KMS-11 (cell line): ENCODE data around the gene ATP13A4.

Experiments used
- H2AFZ ChIP-seq: fragments of 200-600 bp; sonication (generic); 2 replicates; pipeline ENCODE4 v1.6.1; 2016; ENCODE audit warnings: antibody characterized with exemption, mixed run types, low read depth
- H3K27ac ChIP-seq: fragments of 200-600 bp; sonication (generic); 2 replicates; pipeline ENCODE4 v1.6.1; 2016; ENCODE audit warnings: mild to moderate bottlenecking, mixed run types
- H3K27me3 ChIP-seq: fragments of 200-600 bp; sonication (generic); 2 replicates; pipeline ENCODE4 v1.6.1; 2017; ENCODE audit warnings: mild to moderate bottlenecking, low read depth, mixed run types, moderate library complexity; ENCODE audit not compliant: insufficient read depth
- H3K36me3 ChIP-seq: fragments of 200-600 bp; sonication (generic); 2 replicates; pipeline ENCODE4 v1.6.1; 2017; ENCODE audit warnings: mild to moderate bottlenecking, mixed run types; ENCODE audit not compliant: insufficient read depth
- H3K4me1 ChIP-seq: fragments of 200-600 bp; sonication (generic); 2 replicates; pipeline ENCODE4 v1.6.1; 2016; ENCODE audit warnings: mild to moderate bottlenecking, low read depth, mixed run types; ENCODE audit not compliant: poor library complexity, severe bottlenecking
- H3K4me2 ChIP-seq: fragments of 200-600 bp; sonication (generic); 2 replicates; pipeline ENCODE4 v1.7.0; 2016; ENCODE audit warnings: mild to moderate bottlenecking, mixed run types
- H3K4me3 ChIP-seq: fragments of 200-600 bp; sonication (generic); IDR thresholded peaks from 2 replicates; pipeline ENCODE4 v1.6.1; 2017; ENCODE audit warnings: low read depth, low read length, mixed read lengths; ENCODE audit not compliant: insufficient read depth
- H3K79me2 ChIP-seq: fragments of 200-600 bp; sonication (generic); 2 replicates; pipeline ENCODE4 v1.6.1; 2016; ENCODE audit warnings: low read depth, mixed run types; ENCODE audit not compliant: insufficient read depth
- H3K9ac ChIP-seq: fragments of 200-600 bp; sonication (generic); 2 replicates; pipeline ENCODE4 v1.6.1; 2016; ENCODE audit warnings: mild to moderate bottlenecking, mixed run types
- H4K20me1 ChIP-seq: fragments of 200-600 bp; sonication (generic); 2 replicates; pipeline ENCODE4 v1.6.1; 2016; ENCODE audit warnings: mild to moderate bottlenecking, mixed run types; ENCODE audit not compliant: insufficient read depth
- CTCF ChIP-seq: fragments of 200-600 bp; sonication (generic); conservative IDR thresholded peaks from 2 replicates; pipeline ENCODE4 v1.6.1; 2017; ENCODE audit warnings: low read depth, mild to moderate bottlenecking, antibody characterized with exemption, low read length, moderate library complexity, mixed read lengths

Gene ATP13A4

GRCh38 chr3:193474446-193474845 lies 80.2 kb downstream of the ATP13A4 start:
- Histone ChIP-seq H3K9ac (no peak overlapping the region), H3K4me3 (no peak overlapping the region), H3K4me1 (no peaks in the 10 kb centered on the region), H3K79me2 (no peaks in the 10 kb centered on the region), H3K27ac (no peak overlapping the region), H3K36me3 (no peaks in the 10 kb centered on the region), H2AFZ (no peak overlapping the region), H3K4me2 (no peak overlapping the region), H3K27me3 (no peaks in the 10 kb centered on the region), H4K20me1 (no peaks in the 10 kb centered on the region)
- TF ChIP-seq CTCF = no peak

GRCh38 chr3:193470710-193471109 lies 84.0 kb downstream of the ATP13A4 start:
- Histone ChIP-seq H3K4me2 (no peak overlapping the region), H3K9ac (no peak overlapping the region), H4K20me1 (no peaks in the 10 kb centered on the region), H3K79me2 (no peaks in the 10 kb centered on the region), H3K36me3 (no peaks in the 10 kb centered on the region), H2AFZ (no peak overlapping the region), H3K4me1 (no peaks in the 10 kb centered on the region), H3K4me3 (no peak overlapping the region), H3K27me3 (no peaks in the 10 kb centered on the region), H3K27ac (no peak overlapping the region)
- no peak for TF ChIP-seq CTCF

- H4K20me1 ChIP-seq = no peaks in the 10 kb centered on the region
- no peaks in the 10 kb centered on the region for H3K79me2 ChIP-seq
- no peaks in the 10 kb centered on the region for H3K4me1 ChIP-seq
- no peaks in the 10 kb centered on the region for H3K36me3 ChIP-seq
- TF ChIP-seq CTCF = no peak
- no peak overlapping the region for H2AFZ ChIP-seq
- H3K4me3 ChIP-seq = no peak overlapping the region
- no peak overlapping the region for H3K27ac ChIP-seq
- no peak overlapping the region for H3K9ac ChIP-seq
- H3K27me3 ChIP-seq = no peaks in the 10 kb centered on the region
- no peak overlapping the region for H3K4me2 ChIP-seq
Observed at GRCh38 chr3:193465992-193466608, 88.6 kb downstream of the ATP13A4 start.

- Histone ChIP-seq H3K4me2 (no peak overlapping the region), H3K4me1 (no peaks in the 10 kb centered on the region), H3K27ac (no peak overlapping the region), H4K20me1 (no peaks in the 10 kb centered on the region), H3K27me3 (no peaks in the 10 kb centered on the region), H2AFZ (no peak overlapping the region), H3K79me2 (no peaks in the 10 kb centered on the region), H3K9ac (no peak overlapping the region), H3K4me3 (no peak overlapping the region), H3K36me3 (no peaks in the 10 kb centered on the region)
- TF ChIP-seq CTCF = no peak
Observed at GRCh38 chr3:193464889-193465288, 89.8 kb downstream of the ATP13A4 start.
